Measurements from ENCODE around the gene CISD3.

The CISD3 gene

DNA sequence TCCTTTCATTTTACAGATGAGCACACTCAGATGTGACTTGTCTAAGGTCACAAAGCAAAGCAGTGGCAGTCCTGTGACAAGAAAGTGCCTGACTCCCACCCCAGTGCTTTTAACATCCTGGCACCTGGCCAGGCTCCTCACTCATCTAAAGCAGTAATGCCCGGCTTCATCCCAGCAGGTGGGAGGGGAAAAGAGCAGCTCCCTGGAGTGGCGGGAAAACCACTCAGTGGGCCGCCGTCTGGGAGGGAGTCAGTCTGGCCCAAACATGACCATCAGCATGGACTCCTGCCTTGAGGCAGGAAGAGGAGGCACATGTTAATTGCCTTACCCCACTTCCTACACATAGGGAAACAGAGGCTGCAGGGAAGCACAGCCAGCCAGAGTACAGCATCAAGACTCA lies 15.4 kb downstream of the CISD3 start:
- DNase-seq (ENCODE audit: low spot score), result peak; percentile 68

DNA sequence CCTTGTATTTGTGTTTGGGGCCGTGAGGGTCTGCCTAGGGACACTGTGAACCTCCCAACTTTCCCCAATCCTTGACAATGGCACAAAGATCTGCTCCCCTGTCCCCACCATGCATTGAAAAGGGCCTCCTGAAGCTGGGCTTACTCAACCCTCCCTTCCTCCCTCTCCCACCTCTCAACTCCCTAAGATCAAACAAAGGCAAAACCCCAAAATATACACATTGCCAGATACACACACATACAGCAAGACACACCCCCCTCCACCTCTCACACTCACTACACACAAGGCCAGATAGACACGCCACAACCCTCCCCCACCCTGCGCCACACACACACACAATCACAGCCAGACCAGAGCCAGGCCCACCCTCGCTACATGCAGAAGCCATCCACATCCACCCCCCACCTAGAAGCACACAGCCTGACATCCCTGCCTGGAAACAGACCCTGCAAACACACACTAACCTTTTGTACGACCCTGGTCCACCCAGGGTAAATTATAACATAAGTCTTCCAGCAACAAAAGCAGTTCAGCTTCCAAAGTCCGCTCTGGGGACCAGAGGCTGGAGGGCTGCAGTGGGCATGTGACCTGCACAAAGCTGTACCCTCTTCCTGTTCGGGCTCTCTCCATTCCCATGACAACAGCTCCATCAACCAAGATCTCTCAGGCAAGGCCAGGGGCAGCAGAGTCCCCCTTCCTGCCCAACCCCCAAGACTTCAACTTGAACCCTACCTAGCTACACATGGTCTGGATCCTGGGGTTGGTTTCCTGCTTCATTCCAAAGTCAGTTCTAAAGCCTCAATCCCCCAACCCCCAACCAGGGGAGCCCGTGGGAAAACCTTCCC lies 16.1 kb downstream of the CISD3 start:
- DNase-seq (ENCODE audit: low spot score), result peak; percentile 51

DNA sequence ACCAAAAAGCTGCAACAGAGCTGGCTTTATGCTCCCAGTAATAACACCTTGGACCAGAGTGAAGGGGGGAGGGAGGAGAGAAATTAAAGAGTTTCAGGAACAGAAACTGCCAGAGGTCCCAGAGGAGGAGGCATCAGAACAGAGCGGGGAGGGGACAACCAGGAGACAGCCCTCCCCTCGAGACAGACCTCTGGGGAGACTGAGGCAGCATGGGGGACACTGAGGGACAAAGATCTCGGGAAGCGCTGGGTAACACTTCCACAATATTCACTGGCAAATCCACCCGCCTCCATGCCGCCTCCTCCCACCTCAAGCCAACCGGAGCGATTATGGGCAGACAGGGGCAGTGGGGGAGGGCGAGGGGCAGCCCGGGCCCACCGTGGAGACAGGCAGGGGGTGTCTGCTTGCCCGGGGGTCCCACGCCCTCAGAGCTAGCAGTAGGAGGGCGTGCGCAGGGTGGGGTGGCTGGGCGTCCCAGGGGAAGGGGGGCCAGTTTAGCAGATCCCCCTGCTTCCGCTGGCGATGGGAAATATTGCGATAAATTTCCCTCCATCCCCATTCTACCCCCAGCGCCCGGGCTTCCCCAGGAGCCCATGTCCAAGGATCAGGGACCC lies 16.8 kb downstream of the CISD3 start:
- DNase-seq (ENCODE audit: low spot score), result peak; percentile 66

DNA sequence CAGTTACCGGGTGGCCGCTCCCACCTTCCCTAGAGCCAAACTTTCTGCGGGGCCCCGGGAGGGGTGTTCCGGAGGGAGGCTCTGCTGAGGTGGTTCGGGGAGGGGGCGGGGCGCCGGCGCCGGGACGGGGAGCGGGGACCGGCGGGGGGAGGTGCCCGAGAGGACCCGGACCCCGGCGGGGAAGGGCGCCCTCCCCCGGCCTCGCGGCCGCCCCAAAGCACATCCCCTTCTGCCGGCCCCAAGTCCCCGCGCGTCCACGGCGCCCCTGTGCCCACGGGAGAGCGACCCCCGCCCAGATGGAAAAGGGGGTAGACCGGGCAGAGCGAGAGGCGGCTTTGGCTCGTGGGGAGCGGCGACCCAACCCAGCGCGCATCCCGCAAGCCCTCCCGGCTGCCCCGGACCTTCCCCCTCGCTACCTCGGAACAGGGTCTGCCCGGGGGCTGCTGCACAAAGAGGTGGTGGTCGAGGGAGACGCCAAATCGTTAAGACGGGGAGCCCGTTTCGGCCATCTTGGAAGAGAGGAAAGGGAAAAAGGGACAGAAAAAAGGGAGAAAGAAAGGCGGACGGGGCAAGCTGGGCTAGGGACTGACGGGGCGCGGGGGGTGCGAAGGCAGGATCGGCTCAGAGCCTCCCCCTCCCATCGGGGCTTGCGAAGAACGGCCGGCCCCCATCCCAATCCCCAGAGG lies 17.5 kb downstream of the CISD3 start:
- DNase-seq (ENCODE audit: low spot score), result peak; percentile 55

DNA sequence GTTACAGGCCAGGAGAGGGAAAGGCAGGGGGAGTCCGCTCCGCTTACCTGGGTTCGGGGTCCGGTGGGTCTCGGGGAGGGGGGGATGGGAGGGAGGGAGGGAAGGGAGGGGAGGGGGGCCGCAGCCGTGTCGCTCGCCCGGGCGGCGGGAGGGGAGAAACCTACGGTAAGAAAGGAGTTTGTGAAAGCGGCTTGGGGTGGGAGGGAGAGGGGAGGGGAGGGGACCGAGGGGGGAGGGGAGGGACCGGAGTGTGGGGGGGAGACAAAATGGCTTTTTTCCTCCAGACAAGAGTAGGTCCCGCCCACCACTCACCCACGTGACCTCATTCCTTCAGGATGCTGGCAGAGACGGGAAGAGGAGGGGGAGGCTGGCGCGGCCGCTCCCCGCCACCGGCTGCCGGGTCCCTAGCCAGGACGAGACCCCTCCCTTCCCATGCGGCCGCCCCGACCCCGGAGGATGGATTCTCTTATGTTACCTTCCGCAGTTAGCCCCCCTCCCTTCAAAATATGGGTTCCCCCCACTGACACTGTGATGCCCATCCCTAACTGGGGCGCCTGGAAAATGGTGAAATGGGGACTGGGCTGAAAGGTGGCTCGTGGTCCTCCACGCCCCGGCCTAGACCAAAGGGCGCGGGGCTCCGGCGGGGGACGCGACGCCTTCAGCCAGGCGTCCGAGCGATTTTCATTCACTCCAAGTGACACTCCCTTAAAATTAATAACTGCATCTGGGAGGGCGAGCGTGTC lies 18.2 kb downstream of the CISD3 start, which contains the start of gene PCGF2:
Gene PCGF2, minus strand, starts transcription at position 188 of the 743 bp plus-strand sequence. CDS start 7,934 bp downstream, outside the sequence.
- no peak for DNase-seq (ENCODE audit: low spot score)

DNA sequence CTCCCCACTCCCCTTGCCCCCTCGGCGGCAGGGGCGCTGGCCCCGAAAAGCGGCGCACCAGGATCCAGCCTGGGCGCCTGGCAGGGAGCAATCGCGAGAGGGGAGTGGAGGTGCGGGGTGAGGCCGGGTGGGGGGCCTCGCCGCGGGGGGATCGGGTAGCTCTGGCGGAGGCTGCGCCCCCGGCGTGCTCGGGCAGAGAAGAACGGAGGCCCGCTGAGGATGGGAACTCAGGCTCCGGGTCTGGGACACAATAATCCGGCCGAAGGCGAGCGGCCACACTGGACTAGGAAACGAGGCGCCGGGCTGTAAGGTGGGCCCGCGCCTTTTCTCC lies 18.7 kb downstream of the CISD3 start:
- DNase-seq (ENCODE audit: low spot score), result no peak

DNA sequence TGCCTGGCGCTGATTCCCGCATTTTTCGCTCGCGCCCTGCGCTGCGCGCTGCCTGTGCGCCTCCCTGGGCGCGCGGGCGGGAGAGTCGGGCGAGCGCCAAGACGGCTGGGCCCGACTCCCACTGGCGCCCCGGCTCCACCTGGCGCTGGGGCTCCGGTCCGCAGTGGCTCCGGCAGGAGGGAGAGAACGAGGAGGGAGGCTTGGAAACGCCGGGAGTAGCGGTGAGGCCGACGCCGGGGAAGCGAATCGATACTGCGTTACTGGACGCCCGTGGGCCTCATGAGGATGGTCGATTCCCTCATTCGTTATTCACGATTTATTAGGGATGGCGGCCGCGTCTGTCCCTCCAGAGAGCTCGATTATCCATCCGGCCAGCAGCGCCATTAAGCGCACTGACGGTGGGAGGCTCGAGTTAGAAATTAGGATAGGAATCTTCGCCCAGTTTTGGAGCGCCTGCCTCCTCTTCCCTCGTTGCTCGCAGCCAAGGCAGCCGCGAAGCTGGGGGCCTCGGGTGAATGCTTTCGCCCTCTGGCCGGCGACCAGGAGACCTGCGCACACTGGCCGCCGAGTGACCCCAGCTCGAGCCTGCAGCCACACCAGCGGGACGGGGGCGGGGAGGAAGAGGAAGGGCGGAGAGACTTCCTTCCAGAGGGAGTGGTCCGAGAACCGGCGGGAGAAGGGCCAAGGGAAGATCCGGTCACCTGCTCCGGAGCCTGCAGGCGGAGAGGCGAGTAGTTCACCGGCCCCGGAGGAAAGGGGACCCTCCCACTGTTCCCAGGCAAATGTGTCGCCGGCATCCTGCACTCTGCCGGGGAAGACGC lies 19.3 kb downstream of the CISD3 start:
- no peak for DNase-seq (ENCODE audit: low spot score)

DNA sequence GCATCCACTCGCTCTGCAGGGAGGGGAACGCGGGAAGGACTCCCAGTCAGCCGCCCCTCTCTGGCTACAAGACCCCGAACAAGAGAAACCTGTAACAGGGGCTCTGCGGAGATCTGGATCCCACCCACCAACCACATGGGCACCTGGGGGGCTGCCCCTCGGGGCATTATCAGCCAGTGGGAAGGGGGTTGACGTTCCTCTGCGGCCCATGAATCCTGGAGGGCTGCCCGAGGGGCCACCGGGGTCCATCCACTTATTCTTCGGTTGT lies 19.8 kb downstream of the CISD3 start:
- no peak for DNase-seq (ENCODE audit: low spot score)

DNA sequence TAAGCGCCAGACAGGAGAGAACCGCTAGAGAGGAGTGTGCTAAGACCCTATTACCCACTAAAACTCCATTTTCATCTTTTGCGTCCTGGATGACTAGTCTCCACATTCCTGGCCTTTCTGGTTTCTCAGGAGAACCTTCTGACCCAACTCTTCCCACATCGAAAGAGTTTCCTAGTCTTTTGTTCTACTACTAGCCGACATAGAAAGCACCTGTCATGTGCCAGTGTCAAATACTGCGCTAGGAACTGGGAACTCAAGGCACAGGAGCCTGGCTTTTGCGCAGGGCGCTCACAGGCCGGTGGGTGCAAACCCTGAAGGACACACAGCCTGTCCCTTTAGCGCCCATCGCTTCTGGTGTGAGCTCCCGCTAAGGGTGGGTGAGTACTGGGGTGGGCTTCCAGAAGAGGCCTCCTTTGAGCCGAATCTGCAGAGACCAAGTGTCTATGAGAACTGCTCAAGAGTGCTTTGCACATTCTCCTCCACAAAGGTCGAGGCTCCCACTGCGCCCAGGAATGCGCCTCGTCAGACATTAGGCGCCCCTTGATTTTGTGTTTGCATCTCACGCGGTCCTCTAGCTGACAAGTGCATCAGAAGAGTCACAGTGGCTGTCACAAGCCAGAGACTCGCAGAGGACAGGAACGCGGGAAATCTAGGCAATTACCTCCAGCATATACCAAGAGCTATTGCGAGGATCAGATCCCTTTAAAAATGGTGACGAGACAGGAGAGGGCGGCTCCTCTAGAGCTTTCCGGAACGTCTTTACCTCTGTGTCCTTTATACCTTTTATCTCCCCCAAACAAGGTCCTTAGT lies 20.4 kb downstream of the CISD3 start:
- peak; percentile 60 for DNase-seq (ENCODE audit: low spot score)

DNA sequence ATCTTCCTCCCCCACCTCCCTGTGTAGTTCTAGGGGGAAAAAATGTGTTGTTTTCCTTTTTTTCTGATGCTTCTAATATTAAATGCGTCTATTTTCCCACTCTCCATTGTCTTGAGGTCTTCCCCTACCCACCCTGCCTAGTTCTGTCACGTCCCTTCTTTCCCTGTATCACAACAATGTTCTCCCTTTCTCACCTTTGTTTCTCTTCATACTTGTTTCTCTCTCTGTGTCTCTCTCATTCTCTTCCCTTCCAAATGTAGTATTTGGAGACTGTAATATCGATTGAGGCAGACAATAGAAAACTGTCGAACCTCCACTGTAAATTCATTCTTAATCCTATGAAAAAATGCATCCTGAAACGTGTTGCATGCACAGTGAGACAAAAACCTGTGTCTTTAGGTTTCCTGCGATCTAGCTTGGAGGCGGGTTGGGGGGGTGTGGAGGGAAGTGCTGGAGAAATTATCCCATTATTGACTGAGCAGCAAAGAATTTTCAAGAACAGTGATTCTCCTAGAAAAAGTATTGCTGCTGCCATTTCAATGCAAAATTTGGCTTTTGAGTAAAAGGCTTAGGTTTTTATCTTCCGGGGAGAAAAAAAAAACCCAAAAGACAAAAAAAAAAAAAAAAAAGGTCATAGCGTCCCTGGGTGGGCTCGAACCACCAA lies 21.1 kb downstream of the CISD3 start:
- peak; percentile 62 for DNase-seq (ENCODE audit: low spot score)

DNA sequence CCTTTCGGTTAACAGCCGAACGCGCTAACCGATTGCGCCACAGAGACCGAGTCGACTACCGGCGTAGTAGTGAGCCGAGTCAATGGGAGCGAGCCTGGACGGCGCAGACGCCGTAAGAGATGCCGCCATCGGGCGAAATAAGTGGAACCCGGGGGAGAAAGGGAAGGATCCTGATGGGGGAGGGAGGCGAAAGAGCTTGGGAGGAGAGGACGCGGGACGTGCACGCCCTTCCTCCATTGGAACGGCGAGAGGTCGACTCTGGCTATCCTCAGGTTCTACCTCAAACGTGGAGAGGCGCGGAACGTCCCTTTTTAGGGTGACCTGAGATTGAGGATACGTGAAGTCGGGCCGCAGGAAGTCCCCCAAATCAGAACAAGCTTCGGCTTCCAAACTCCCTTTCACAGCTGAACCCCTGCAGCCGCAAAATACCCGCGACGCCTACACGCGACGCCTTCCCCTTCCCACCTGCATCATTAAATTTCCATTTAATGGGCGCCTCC lies 21.7 kb downstream of the CISD3 start:
- peak; percentile 86 for DNase-seq (ENCODE audit: low spot score)

DNA sequence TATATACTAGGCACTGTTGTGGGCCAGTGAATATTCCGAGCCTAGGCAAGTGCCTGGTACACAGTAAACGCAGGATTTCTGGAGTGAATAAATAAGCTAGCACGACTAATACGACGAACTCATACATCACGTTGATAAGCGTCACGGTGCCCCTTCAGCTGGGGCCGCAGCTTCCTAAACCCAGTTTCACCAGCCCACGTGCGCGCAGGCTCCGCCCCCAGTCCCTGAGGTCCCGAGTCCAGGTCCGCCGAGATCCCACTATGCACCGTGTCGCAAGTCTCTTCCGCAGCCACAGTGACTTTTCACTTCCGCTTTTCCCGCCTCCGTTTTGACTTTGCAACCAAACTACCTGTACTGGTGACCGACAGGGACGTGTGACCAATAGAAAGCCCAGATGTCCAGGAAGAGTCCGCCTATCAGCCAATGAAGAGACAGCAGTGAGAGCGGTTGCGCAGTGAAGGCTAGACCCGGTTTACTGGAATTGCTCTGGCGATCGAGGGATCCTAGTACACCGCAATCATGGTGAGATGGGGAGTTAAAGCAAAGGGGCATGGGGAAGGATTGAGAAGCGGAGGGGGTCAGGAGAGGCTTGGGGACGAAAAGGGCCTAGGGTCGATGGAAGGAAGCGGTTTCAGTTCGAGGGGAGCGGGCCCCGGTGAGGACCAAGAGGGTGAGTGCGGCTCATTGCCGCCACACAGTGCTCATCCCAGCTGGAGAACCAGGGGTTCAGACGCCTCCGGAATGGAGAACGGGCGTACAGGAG lies 22.3 kb downstream of the CISD3 start, which contains the start of gene PSMB3:
Gene PSMB3, plus strand, starts transcription at position 434 of the 763 bp plus-strand sequence. Its CDS starts 86 bp downstream, at position 520.
- DNase-seq (ENCODE audit: low spot score), result peak; percentile 100

DNA sequence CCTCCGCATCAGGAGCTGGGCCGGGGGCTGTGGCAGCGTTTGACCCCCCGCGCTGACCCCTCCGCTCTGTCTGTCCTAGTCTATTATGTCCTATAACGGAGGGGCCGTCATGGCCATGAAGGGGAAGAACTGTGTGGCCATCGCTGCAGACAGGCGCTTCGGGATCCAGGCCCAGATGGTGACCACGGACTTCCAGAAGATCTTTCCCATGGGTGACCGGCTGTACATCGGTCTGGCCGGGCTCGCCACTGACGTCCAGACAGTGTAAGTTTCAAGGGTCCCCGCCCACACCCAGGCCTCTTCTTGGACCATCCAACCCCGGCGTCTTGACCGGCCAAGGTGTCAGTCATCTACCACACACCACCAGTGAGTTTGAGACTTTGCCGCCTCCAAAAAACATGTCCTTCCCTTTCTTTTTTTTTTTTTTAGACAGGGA lies 22.9 kb downstream of the CISD3 start:
- no peak for DNase-seq (ENCODE audit: low spot score)

DNA sequence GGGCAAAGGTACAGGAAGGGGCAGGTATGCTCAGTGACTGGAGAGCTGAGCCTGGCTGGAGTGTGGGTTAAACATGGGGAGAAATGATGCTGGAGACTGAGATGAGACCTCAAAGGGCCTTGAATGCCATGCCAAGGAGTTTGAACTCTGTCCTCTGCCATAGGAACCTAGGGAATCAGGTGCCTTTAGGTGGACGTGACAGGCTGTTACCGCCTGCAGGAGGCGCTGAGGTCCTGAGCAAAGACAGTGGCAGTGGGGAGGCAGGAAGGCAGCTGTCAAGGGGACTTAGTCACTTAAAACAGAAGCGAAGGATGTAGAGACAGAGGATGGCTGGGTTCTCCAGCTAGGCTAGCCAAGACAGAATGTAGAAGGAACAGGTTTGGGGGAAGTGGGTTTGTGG lies 31.5 kb downstream of the CISD3 start:
- peak; percentile 68 for DNase-seq (ENCODE audit: low spot score)

DNA sequence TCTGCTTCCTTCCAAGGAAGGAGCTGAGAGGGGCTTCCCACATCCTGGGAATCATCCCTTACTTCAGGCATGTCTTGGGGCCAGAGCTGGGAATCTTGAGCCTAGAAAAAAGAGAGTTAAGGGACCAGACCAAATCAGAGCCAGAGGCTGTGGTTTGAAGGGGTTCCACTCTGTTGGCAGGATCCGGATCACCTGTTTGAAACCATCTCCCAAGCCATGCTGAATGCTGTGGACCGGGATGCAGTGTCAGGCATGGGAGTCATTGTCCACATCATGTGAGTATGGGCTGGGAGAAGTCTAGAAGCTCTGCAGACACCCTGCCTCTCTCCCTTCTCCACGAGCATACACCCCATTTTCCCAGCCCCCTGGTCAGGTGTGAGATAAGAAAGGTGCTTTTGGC lies 32.1 kb downstream of the CISD3 start:
- no peak for DNase-seq (ENCODE audit: low spot score)

DNA sequence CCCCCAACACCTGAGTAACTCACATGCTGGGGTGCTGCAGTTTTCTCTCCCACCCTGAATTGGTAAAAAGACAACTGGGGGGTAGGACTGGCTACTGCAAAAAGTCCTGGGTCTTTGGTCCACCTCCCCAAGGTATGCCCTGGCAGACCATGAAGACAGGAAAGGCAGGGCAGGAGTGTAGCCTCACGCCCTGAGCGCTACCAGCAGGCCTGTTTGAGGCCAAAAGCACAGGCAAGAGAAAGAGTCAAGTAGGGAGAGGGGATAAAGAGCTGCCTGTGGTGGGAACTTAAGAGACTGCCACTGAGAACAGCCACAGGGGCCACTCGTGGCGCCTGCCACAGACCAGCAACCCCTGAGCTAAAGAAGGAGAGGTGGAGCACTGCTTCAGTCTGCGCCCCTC lies 36.2 kb downstream of the CISD3 start:
- no peak for DNase-seq (ENCODE audit: low spot score)

DNA sequence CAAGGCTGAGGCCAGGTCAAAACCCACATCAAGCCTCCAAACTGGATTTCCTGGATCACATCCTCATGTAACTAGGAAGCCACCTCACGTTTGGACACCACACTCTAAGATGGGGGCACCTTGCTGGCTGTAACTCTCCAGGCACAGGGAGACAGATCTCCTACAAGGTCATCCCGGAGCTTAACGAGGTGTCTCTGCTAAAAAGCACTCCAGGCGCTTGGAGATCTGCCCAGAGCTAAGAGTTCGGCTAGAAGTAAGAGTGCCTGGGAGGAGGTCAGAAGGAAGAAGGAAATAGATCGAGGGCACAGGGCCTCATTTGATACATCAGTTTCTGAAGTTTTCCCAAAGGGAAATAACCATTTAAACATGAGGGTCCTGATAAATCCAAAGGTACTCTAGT lies 38.3 kb downstream of the CISD3 start:
- no peak for DNase-seq (ENCODE audit: low spot score)

DNA sequence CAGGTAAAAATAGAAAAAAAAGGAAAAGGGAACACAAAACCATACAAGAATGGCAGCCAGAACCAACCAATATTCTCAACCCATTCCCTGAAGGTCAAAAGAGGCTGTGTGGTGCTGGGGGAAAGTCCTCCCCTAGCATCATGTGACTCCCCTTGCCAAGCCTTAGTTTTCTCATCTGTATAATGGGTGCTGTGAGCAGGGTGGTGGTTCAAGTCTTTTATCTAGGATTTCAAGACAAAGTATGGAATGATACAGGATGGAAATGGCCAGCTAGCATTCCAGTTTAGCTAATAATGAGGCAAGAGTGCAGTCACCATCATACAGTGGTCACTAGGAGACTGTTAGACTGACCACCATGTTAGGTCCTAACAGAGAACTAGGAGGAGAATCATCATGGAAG lies 43.1 kb downstream of the CISD3 start:
- DNase-seq (ENCODE audit: low spot score), result no peak

DNA sequence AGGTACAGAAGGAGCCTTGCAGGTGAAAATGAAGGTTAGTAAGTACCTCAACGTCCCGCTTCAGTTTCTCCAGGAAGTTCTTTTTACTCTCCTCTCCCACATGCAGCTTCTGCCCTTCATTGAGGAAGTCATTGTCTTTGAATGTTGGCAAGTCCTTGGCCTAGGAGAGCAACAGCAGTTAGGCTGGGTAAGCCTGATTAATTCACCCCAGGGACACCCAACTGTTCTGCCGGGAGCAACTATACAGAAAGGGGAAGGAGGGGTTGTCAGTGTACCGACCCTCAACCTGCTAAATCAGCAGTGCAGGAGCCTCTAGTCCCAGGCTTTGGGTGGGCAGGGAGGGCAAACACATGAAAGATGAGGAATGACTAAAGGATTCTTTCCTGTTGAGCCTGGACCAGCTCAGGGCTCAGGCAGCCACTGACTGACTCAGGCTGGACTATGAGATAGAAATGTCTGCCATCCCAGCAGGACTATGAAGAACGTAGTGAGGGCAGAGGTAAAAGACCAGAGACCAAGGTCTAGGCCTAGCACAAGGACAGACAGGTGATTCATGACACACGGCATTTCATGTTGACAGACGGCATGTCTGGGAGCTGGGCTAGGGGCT lies 47.6 kb downstream of the CISD3 start:
- no peak for DNase-seq (ENCODE audit: low spot score)

All from NAMALWA (cell line).